MM.1S (cell line): ENCODE data around the gene TCF7L2.

Experiments
- DNase-seq: peaks from one replicate; pipeline ENCODE4 v3.0.0-alpha.2; 2015
- H2AFZ ChIP-seq: fragments of 300-600 bp; sonication (generic); 2 replicates; pipeline ENCODE4 v1.6.0; 2016; ENCODE audit warnings: antibody characterized with exemption, low read length
- H3F3A ChIP-seq: fragments of 300-600 bp; sonication (generic); 2 replicates; pipeline ENCODE4 v1.6.1; 2016; ENCODE audit warnings: mild to moderate bottlenecking, antibody characterized with exemption, low read length, moderate library complexity, mixed read lengths; ENCODE audit not compliant: insufficient read depth
- H3K27ac ChIP-seq: fragments of 300-600 bp; sonication (generic); 2 replicates; pipeline ENCODE4 v1.5.1; 2016; ENCODE audit warnings: mild to moderate bottlenecking, low read length
- H3K27me3 ChIP-seq: fragments of 300-600 bp; sonication (generic); replicated peaks from 2 replicates; pipeline ENCODE4 v1.6.0; 2016; ENCODE audit warnings: low read length; ENCODE audit not compliant: insufficient read depth
- H3K36me3 ChIP-seq: fragments of 300-600 bp; sonication (generic); replicated peaks from 2 replicates; pipeline ENCODE4 v1.6.1; 2016; ENCODE audit warnings: mild to moderate bottlenecking, low read length, mixed read lengths; ENCODE audit not compliant: insufficient read depth
- H3K4me1 ChIP-seq: fragments of 300-600 bp; sonication (generic); 2 replicates; pipeline ENCODE4 v1.6.1; 2016; ENCODE audit warnings: low read length, mixed read lengths
- H3K4me2 ChIP-seq: fragments of 300-600 bp; sonication (generic); 2 replicates; pipeline ENCODE4 v1.6.0; 2016; ENCODE audit warnings: low read depth, low read length
- H3K4me3 ChIP-seq: fragments of 300-600 bp; sonication (generic); 2 replicates; pipeline ENCODE4 v1.5.1; 2016; ENCODE audit warnings: low read length, mixed read lengths
- H3K79me2 ChIP-seq: fragments of 300-600 bp; sonication (generic); 2 replicates; pipeline ENCODE4 v1.6.1; 2016; ENCODE audit warnings: mixed run types, low read length, mixed read lengths
- H3K9ac ChIP-seq: fragments of 300-600 bp; sonication (generic); 2 replicates; pipeline ENCODE4 v1.6.1; 2016; ENCODE audit warnings: low read length, mixed read lengths
- H3K9me2 ChIP-seq: fragments of 300-600 bp; sonication (generic); replicated peaks from 2 replicates; pipeline ENCODE4 v1.6.1; 2016; ENCODE audit warnings: mild to moderate bottlenecking, low read length, mixed read lengths; ENCODE audit not compliant: insufficient read depth
- H3K9me3 ChIP-seq: fragments of 300-600 bp; sonication (generic); replicated peaks from 2 replicates; pipeline ENCODE4 v1.6.1; 2016; ENCODE audit warnings: mild to moderate bottlenecking, low read length, mixed read lengths; ENCODE audit not compliant: insufficient read depth
- H4K20me1 ChIP-seq: fragments of 300-600 bp; sonication (generic); 2 replicates; pipeline ENCODE4 v1.6.1; 2016; ENCODE audit warnings: mild to moderate bottlenecking, low read length, moderate library complexity, mixed read lengths; ENCODE audit not compliant: insufficient read depth
- CTCF ChIP-seq: fragments of 300-600 bp; sonication (generic); IDR thresholded peaks from 2 replicates; pipeline ENCODE4 v1.5.1; 2016; ENCODE audit warnings: antibody characterized with exemption, low read length, mixed read lengths
- EZH2 ChIP-seq: fragments of 300-600 bp; sonication (generic); optimal IDR thresholded peaks from 2 replicates; pipeline ENCODE3; 2017; ENCODE audit warnings: low read depth, mild to moderate bottlenecking, antibody characterized with exemption, low read length, mixed read lengths
- EZH2phosphoT487 ChIP-seq: fragments of 300-600 bp; sonication (generic); IDR thresholded peaks from 2 replicates; pipeline ENCODE4 v1.6.1; 2018; ENCODE audit warnings: antibody characterized with exemption, low read length

The TCF7L2 gene

GRCh38 chr10:113022265-113022664 lies 72.2 kb downstream of the TCF7L2 start:
- TF ChIP-seq EZH2, result no peak
- TF ChIP-seq EZH2phosphoT487, result no peak
- no peak for TF ChIP-seq CTCF

GRCh38 chr10:113023017-113023416 lies 73.0 kb downstream of the TCF7L2 start:
- no peaks in the 10 kb centered on the region for H3K9me2 ChIP-seq
- H3K4me2 ChIP-seq, result no peak overlapping the region
- no peaks in the 10 kb centered on the region for H3K79me2 ChIP-seq
- no peak for DNase-seq
- H3K27me3 ChIP-seq, result no peaks in the 10 kb centered on the region
- no peak overlapping the region for H3K27ac ChIP-seq
- H3K4me1 ChIP-seq, result no peaks in the 10 kb centered on the region
- no peak overlapping the region for H3K9ac ChIP-seq
- TF ChIP-seq CTCF (no peak), EZH2 (no peak), EZH2phosphoT487 (no peak)
- H2AFZ ChIP-seq, result no peak overlapping the region
- no peaks in the 10 kb centered on the region for H3K9me3 ChIP-seq
- no peaks in the 10 kb centered on the region for H3K36me3 ChIP-seq
- H4K20me1 ChIP-seq, result no peaks in the 10 kb centered on the region
- no peak overlapping the region for H3K4me3 ChIP-seq
- H3F3A ChIP-seq, result no peaks in the 10 kb centered on the region

More at GRCh38 chr10:113022265-113022664, 72.2 kb downstream of the TCF7L2 start:
- H3K4me1 ChIP-seq, result no peaks in the 10 kb centered on the region
- H3K27me3 ChIP-seq, result no peaks in the 10 kb centered on the region
- no peaks in the 10 kb centered on the region for H3F3A ChIP-seq
- H3K9me2 ChIP-seq, result no peaks in the 10 kb centered on the region
- H3K4me3 ChIP-seq, result no peak overlapping the region
- H3K9ac ChIP-seq, result no peak overlapping the region
- H3K27ac ChIP-seq, result no peak overlapping the region
- no peak overlapping the region for H3K4me2 ChIP-seq
- no peaks in the 10 kb centered on the region for H3K9me3 ChIP-seq
- H3K79me2 ChIP-seq, result no peaks in the 10 kb centered on the region
- H2AFZ ChIP-seq, result no peak overlapping the region
- no peaks in the 10 kb centered on the region for H4K20me1 ChIP-seq
- DNase-seq, result no peak
- no peaks in the 10 kb centered on the region for H3K36me3 ChIP-seq

- Histone ChIP-seq H3K4me1 (no peaks in the 10 kb centered on the region), H2AFZ (no peak overlapping the region), H3K4me3 (no peak overlapping the region), H3K9ac (no peak overlapping the region), H3K27me3 (no peaks in the 10 kb centered on the region), H3K9me2 (no peaks in the 10 kb centered on the region), H3F3A (no peaks in the 10 kb centered on the region), H3K27ac (no peak overlapping the region), H3K9me3 (no peaks in the 10 kb centered on the region), H4K20me1 (no peaks in the 10 kb centered on the region), H3K36me3 (no peaks in the 10 kb centered on the region), H3K79me2 (no peaks in the 10 kb centered on the region), H3K4me2 (no peak overlapping the region)
- no peak for DNase-seq
- TF ChIP-seq EZH2phosphoT487 (no peak), CTCF (no peak), EZH2 (no peak)
These were observed 74.9 kb downstream of the TCF7L2 start for GRCh38 chr10:113024930-113025329.
